ENCODE data around the gene TCF4. TPM values are rescaled to one million over a fixed set of nuclear protein-coding genes. Genes with fewer than 3 reads are reported as not detected.

Gene TCF4
- total and polyA plus RNA-seq, 2 experiments from 2014 or later = 77.7 to 89.2 TPM

DNA sequence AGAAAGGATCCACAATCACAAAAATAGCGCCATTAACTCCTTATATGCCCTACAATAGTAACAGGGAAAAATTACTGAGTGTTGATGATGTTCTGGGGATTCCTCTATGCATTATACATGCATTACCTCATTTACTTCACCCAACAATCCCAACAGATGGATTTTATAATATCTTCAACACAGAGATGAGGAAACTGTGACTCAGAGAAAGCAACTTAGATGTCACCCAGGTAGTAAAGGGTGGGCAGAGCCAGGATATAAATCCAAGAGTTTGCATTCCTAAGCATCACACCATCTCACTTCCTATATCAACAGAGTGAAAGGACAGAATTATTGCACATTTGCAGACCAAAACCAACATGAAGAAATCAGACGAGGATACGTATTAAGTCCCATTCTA, 144.2 kb downstream of the TCF4 start:
- peaks cover 20% of the 10 kb centered on the region; the same call in 2 of the 3 replicates for H3K36me3 Mint-ChIP-seq (ENCODE audit: low read depth)
- H3K4me3 Mint-ChIP-seq = no peak overlapping the region
- Histone ChIP-seq H3K79me2 (replicated peaks; ENCODE audit: insufficient read depth) (peaks cover 84% of the 10 kb centered on the region), H3F3A (replicated peaks; ENCODE audit: low read depth) (no peaks in the 10 kb centered on the region), H3K36me3 (ENCODE audit: insufficient read depth) (no peaks in the 10 kb centered on the region), H3K4me2 (no peak overlapping the region), H3K4me1 (ENCODE audit: insufficient read depth) (peaks cover 29% of the 10 kb centered on the region), H3K27me3 (ENCODE audit: insufficient read depth) (no peaks in the 10 kb centered on the region), H3K27ac (ENCODE audit: low read depth) (no peak overlapping the region), H2AFZ (no peak overlapping the region), H4K20me1 (replicated peaks; ENCODE audit: insufficient read depth) (no peaks in the 10 kb centered on the region; the same call in 1 of the 2 replicates), H3K4me3 (no peak overlapping the region), H3K9me2 (ENCODE audit: insufficient read depth) (no peaks in the 10 kb centered on the region)
- H3K9me3 Mint-ChIP-seq = peaks cover 6% of the 10 kb centered on the region; the same call in 2 of the 3 replicates
- no peak overlapping the region for H3K27ac Mint-ChIP-seq
- TF ChIP-seq, protein P1, sequence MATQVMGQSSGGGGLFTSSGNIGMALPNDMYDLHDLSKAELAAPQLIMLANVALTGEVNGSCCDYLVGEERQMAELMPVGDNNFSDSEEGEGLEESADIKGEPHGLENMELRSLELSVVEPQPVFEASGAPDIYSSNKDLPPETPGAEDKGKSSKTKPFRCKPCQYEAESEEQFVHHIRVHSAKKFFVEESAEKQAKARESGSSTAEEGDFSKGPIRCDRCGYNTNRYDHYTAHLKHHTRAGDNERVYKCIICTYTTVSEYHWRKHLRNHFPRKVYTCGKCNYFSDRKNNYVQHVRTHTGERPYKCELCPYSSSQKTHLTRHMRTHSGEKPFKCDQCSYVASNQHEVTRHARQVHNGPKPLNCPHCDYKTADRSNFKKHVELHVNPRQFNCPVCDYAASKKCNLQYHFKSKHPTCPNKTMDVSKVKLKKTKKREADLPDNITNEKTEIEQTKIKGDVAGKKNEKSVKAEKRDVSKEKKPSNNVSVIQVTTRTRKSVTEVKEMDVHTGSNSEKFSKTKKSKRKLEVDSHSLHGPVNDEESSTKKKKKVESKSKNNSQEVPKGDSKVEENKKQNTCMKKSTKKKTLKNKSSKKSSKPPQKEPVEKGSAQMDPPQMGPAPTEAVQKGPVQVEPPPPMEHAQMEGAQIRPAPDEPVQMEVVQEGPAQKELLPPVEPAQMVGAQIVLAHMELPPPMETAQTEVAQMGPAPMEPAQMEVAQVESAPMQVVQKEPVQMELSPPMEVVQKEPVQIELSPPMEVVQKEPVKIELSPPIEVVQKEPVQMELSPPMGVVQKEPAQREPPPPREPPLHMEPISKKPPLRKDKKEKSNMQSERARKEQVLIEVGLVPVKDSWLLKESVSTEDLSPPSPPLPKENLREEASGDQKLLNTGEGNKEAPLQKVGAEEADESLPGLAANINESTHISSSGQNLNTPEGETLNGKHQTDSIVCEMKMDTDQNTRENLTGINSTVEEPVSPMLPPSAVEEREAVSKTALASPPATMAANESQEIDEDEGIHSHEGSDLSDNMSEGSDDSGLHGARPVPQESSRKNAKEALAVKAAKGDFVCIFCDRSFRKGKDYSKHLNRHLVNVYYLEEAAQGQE (IDR thresholded peaks at IDR 0.05; ENCODE audit: unreplicated experiment) = no peak
- TF ChIP-seq NANOG (IDR thresholded peaks at IDR 0.05; ENCODE audit: borderline replicate concordance) (no peak), ZNF114 (CRISPR knock-in tag; IDR thresholded peaks at IDR 0.05) (no peak), STAT1 (IDR thresholded peaks at IDR 0.05; ENCODE audit: unreplicated experiment) (no peak), EZH2phosphoT487 (IDR thresholded peaks at IDR 0.05; ENCODE audit: unreplicated experiment) (no peak), JUNB (IDR thresholded peaks at IDR 0.05; ENCODE audit: unreplicated experiment) (no peak), ETS1 (IDR thresholded peaks at IDR 0.05) (no peak), ZNF331 (CRISPR knock-in tag; IDR thresholded peaks at IDR 0.05; ENCODE audit: low read depth) (no peak), CREB1 (CRISPR knock-in tag; IDR thresholded peaks at IDR 0.05; ENCODE audit: low read depth) (no peak), POLR2AphosphoS5 (IDR thresholded peaks at IDR 0.05; ENCODE audit: low read depth) (no peak), EZH2 (IDR thresholded peaks at IDR 0.05; ENCODE audit: low read depth, unreplicated experiment) (no peak)
- TF ChIP-seq, protein P2, sequence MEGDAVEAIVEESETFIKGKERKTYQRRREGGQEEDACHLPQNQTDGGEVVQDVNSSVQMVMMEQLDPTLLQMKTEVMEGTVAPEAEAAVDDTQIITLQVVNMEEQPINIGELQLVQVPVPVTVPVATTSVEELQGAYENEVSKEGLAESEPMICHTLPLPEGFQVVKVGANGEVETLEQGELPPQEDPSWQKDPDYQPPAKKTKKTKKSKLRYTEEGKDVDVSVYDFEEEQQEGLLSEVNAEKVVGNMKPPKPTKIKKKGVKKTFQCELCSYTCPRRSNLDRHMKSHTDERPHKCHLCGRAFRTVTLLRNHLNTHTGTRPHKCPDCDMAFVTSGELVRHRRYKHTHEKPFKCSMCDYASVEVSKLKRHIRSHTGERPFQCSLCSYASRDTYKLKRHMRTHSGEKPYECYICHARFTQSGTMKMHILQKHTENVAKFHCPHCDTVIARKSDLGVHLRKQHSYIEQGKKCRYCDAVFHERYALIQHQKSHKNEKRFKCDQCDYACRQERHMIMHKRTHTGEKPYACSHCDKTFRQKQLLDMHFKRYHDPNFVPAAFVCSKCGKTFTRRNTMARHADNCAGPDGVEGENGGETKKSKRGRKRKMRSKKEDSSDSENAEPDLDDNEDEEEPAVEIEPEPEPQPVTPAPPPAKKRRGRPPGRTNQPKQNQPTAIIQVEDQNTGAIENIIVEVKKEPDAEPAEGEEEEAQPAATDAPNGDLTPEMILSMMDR (conservative IDR thresholded peaks at IDR 0.05; ENCODE audit: low read depth in 2 of 2) = no peak
- TF ChIP-seq, protein P3, sequence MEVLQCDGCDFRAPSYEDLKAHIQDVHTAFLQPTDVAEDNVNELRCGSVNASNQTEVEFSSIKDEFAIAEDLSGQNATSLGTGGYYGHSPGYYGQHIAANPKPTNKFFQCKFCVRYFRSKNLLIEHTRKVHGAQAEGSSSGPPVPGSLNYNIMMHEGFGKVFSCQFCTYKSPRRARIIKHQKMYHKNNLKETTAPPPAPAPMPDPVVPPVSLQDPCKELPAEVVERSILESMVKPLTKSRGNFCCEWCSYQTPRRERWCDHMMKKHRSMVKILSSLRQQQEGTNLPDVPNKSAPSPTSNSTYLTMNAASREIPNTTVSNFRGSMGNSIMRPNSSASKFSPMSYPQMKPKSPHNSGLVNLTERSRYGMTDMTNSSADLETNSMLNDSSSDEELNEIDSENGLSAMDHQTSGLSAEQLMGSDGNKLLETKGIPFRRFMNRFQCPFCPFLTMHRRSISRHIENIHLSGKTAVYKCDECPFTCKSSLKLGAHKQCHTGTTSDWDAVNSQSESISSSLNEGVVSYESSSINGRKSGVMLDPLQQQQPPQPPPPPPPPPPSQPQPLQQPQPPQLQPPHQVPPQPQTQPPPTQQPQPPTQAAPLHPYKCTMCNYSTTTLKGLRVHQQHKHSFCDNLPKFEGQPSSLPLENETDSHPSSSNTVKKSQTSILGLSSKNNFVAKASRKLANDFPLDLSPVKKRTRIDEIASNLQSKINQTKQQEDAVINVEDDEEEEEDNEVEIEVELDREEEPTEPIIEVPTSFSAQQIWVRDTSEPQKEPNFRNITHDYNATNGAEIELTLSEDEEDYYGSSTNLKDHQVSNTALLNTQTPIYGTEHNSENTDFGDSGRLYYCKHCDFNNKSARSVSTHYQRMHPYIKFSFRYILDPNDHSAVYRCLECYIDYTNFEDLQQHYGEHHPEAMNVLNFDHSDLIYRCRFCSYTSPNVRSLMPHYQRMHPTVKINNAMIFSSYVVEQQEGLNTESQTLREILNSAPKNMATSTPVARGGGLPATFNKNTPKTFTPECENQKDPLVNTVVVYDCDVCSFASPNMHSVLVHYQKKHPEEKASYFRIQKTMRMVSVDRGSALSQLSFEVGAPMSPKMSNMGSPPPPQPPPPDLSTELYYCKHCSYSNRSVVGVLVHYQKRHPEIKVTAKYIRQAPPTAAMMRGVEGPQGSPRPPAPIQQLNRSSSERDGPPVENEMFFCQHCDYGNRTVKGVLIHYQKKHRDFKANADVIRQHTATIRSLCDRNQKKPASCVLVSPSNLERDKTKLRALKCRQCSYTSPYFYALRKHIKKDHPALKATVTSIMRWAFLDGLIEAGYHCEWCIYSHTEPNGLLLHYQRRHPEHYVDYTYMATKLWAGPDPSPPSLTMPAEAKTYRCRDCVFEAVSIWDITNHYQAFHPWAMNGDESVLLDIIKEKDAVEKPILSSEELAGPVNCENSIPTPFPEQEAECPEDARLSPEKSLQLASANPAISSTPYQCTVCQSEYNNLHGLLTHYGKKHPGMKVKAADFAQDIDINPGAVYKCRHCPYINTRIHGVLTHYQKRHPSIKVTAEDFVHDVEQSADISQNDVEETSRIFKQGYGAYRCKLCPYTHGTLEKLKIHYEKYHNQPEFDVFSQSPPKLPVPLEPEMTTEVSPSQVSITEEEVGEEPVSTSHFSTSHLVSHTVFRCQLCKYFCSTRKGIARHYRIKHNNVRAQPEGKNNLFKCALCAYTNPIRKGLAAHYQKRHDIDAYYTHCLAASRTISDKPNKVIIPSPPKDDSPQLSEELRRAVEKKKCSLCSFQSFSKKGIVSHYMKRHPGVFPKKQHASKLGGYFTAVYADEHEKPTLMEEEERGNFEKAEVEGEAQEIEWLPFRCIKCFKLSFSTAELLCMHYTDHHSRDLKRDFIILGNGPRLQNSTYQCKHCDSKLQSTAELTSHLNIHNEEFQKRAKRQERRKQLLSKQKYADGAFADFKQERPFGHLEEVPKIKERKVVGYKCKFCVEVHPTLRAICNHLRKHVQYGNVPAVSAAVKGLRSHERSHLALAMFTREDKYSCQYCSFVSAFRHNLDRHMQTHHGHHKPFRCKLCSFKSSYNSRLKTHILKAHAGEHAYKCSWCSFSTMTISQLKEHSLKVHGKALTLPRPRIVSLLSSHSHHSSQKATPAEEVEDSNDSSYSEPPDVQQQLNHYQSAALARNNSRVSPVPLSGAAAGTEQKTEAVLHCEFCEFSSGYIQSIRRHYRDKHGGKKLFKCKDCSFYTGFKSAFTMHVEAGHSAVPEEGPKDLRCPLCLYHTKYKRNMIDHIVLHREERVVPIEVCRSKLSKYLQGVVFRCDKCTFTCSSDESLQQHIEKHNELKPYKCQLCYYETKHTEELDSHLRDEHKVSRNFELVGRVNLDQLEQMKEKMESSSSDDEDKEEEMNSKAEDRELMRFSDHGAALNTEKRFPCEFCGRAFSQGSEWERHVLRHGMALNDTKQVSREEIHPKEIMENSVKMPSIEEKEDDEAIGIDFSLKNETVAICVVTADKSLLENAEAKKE (CRISPR knock-in tag; IDR thresholded peaks at IDR 0.05) = no peak
- H3K4me1 Mint-ChIP-seq = peaks cover 56% of the 10 kb centered on the region
- peaks cover 7% of the 10 kb centered on the region for H3K27me3 Mint-ChIP-seq (ENCODE audit: insufficient read depth, low read depth, poor library complexity)
- DNase-seq (ENCODE audit: low spot score) = no peak
- no peak for ATAC-seq

Data from GM23338 (cell line).